ENCODE results near the gene FADD. TPM values are rescaled to one million over a fixed set of nuclear protein-coding genes. Genes with fewer than 3 reads are reported as not detected.

Gene FADD, protein sequence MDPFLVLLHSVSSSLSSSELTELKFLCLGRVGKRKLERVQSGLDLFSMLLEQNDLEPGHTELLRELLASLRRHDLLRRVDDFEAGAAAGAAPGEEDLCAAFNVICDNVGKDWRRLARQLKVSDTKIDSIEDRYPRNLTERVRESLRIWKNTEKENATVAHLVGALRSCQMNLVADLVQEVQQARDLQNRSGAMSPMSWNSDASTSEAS
- 12.3 TPM for total RNA-seq

DNA sequence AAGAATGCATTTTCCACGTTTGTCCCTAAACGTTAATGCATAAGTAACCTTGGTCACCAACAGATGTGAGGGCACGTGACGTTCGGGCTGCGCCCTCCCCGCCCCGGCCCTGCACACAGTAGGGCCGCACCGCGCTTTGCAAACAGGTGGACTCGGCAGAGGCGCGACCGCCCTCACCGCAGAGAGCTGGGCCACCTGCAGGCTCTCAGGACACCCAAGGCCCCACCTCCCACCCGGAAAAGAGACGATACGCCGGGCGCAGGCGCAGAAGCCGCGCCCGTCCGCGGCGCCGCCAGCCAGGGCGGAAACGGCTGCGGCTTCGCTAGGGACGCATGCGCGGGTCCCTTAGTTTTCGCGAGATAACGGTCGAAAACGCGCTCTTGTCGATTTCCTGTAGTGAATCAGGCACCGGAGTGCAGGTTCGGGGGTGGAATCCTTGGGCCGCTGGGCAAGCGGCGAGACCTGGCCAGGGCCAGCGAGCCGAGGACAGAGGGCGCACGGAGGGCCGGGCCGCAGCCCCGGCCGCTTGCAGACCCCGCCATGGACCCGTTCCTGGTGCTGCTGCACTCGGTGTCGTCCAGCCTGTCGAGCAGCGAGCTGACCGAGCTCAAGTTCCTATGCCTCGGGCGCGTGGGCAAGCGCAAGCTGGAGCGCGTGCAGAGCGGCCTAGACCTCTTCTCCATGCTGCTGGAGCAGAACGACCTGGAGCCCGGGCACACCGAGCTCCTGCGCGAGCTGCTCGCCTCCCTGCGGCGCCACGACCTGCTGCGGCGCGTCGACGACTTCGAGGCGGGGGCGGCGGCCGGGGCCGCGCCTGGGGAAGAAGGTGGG is at the start of gene FADD:
TSS of gene FADD (plus strand) at position 377 of the 831 bp plus-strand sequence. CDS start at position 541, 164 bp downstream.
- peak; percentile 84 for DNase-seq

DNA sequence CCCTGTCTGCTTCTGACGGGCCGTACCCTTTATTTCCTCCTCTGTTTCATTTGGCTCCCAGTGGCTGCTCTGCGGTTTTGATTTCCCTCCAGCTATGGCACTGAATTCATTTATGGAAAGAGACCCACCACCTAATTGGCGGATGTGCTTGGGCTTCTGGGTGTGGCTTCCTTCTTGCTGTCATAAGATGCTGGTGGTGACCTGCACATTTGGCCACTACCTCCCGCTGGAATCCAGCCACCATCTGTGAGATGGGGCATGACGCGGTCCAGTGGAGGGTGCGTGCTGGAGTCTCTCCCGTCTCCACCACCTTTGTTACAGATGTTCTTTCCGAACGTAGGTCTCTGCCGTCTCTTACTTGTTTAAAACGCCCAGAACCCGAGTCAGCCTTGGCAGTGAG is 47.7 kb upstream of the FADD start:
- no peak for DNase-seq

DNA sequence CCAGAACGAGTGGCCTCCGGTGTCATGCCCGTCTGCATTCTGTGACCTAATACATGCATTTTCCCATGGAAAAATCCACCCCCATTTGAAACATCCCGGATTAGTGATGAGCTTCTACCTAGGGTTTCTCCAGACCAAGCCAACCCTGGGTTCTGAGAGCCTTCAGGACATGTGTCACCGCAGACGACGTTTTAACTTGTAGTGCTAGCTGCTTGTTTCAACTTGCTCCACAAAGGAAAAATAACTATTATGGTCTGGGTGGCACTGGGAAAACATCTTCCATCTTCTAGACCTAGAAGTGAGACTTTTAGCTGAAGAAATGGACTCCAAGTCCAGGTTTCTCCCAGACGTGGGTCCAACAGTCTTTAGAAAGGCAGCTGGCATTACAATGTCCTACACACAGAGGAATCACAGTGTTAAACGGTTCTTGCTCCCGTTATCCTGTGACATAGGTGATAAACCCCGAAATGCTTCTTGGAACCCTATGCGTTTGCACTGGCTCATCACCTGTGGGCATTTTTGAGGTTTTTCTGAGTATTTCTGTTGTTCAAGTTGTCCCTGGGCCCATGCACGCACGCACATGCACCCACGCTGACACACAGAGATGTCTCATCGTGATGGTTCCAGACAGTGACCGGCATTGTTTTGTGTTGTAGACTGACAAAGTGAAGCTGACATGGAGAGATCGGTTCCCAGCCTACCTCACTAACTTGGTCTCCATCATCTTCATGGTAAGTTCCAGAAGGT is 46.6 kb upstream of the FADD start:
- no peak for DNase-seq

DNA sequence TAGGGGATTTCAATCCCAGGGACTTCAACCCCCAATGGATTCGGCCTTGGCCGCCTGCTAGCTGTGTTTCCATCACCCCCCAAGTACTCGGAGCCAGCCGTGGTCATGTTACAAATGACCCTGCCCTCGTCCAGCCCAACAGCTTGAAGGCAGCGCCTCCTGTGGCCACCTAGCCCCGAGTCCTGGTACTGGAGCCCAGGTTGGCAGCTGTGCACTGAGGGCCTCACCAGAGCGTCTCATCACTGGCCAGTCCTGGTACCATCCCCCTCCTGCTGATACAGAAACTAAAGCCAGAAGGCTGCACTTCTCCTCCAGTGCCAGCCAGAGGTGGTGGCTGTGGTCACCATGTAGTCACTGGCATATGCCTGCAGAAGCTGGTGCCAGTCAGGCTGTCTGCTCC is 44.9 kb upstream of the FADD start:
- no peak for DNase-seq

DNA sequence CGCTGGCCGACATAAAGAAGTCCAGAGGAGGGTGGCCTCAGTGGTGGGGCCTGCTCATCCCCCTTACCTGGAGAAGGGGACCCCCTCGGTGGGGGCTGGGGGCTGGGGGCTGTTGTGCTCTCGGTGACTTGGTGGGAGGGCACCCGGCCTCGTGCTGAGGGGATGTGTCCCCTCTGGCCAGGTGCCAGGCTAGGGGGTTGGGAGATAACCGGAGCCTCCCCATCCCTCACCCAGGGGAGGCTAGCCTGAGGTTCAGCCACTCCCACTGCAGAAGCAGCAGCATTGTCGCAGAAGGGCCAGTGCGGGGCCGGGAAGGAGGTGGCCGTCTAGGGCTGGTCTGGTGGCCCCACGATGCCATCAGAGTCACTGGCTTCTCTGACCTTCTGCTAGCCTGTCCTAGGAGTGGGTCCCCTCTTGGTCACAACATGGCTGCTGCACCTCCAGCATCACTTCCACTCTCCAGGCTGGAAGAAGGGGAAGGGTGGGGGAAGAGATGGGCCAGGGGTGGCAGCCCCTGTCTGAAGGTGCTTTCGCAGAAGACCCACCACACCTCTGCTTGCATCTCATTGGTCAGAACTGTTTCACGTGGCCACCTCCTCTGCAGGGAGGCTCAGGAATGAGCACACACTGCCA is 44.2 kb upstream of the FADD start:
- no peak for DNase-seq

DNA sequence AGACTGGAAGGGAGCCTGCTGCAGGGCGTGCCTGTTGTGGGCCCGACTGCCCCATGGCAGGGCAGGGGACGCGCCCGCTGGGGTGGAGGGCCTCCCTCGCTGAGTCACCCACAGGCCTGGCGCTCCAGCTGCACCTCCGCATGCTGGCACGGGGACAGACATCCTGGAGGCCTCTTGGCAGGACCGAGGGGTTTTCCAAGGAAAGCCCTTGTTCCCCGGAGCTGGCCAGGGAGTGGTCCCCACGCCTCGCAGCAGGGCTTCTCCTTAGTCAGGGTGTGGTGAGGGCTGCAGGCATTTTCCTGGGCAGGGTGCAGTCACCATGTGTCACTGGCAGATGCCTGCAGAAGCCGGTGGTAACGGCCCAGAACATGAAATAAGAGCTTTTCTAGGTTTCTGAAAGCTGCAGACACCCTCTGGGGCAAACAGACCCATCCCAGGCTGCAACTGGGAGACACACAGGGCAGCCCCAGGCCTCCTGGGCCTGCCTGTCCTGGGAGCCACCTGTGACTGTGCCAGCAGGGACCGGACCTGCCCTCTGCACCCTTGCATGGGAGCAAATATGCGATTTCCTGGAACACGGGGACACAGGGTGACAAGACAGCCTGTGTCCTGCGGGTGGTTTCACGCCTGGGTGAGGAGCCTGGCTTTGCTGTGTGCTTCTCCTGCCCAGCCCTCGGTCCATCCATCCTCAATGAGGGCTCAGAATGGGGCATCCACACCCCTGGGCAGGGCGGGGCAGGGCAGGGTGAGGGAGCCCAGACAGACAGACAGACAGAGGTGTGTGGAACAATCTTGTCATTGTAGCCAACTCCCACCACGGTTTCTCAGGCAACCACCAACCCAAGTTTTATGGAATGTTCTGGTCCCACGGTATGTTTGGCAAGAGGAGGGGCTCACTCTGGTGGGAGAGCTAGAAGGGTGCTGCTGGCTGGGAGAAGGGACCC is 43.2 kb upstream of the FADD start:
- no peak for DNase-seq

DNA sequence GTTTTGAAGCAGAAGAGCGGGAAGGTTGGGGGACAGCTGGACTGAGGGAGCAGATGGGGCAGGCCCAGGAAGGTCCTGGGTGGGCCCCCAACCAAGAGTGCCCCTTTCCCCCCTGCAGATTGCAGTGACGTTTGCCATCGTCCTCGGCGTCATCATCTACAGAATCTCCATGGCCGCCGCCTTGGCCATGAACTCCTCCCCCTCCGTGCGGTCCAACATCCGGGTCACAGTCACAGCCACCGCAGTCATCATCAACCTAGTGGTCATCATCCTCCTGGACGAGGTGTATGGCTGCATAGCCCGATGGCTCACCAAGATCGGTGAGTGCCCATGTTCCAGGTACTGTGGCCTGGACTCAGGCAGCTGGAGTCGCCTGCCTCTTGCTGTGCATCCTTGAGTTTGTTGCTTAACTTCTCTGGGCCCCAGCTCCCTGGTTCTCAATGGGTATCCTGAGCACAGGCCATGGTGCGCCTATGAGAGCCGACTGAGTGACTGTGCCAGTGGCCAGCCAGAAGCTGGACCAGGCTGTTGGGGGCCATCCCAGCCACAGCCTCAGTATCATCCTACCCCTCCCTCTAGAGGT is 42.0 kb upstream of the FADD start:
- no peak for DNase-seq

DNA sequence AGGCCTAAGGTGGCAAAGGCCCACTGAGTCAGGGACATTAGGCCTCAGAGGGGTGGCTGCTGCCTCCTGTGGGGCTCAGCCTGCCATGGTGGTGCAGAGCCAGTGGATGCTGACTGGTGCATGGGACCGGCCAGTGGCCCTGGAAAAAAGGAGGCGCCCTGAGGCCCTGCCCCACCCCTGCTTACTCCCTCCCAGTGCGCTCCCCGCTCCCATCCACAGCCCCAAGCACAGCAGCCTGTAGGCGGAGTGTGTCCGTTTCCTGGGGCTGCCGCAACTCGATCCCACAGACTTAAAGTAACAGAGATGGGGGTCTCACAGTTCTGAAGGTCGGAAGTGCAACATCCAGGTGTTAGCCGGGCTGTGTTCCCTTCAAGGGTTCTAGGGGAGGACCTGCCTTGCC is 38.4 kb upstream of the FADD start:
- no peak for DNase-seq

DNA sequence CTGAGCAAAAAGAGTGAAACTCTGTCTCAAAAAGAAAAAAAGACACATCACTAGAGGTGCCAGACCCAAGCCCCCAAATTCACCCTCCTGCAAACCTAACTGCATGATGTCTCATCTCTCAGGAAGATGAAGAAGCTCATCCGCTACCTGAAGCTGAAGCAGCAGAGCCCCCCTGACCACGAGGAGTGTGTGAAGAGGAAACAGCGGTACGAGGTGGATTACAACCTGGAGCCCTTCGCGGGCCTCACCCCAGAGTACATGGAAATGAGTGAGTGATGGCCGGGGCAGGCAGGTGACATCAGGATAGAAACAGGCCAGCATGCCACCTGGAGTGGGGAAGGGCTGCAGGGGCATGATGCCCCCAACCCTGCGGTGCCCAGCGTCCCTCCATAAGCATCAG is 36.0 kb upstream of the FADD start:
- DNase-seq, result no peak

DNA sequence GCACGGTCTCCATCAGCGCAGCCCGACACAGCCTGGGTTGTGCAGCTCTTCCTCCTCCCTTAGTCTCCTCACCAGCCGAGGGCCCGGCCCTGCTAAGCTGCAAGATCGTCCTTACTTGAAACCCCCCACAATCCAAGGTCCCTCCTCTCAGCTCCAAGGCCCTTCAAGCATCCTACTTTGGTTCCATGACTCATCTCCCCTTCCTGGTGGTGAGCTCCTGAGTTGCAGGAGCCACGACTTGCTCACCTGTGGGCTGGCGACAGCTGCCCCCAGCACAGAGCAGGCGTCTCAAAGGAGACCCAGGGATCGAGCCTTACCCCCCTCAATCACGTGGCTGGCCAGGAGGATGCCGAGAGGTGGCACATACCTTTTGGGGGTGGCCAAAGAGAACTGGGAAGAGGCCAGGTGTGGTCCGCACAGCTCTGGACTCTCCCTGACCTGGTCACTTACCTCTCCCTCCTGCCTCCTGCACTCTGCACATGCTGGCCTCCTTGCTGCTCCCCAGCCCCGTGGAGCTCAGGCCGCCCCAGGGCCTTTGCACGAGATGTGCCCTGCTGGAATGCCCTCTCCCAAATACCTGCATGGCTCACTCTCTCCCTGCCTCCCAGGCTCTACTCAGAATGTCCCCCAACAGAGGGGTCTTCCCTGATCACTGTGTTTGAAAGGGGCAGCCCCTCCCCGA is 35.2 kb upstream of the FADD start:
- DNase-seq, result no peak

DNA sequence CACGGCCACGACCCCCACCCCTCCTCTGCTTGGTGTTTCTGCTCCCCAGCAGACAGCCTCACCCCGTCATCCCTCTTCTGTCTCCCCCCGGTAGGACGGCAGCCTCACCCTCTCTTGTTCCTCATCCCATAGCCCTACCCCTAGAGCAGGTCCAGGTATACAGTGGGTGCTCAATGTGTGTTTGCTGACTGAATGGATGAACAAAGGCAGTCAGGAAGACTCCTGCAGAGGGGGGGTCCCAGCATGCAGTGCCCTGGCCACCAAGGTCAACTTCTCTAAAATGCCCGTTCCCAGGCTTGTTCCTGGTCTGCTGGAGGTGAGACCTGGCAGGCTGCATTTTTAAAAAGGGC is 34.7 kb upstream of the FADD start:
- DNase-seq, result no peak

DNA sequence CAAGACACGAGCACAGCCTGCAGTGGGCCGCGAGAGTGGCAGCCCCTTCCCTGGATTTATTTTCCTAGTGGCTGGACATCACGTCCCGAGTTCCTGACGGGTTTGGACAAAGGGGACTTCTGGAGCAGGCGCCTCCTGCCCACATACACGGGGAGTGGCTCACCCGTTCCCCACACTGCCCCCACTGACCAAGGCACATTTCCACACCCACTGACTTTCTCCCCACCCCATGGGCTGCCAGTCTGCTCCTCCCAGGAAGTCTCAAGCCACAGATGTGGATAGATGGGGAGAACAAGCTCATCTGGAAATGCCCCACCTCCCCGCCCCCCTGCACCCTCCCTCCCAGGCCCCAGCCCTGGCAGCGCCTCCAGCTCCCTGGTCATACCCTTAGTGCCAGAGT is 34.0 kb upstream of the FADD start:
- DNase-seq, result no peak

DNA sequence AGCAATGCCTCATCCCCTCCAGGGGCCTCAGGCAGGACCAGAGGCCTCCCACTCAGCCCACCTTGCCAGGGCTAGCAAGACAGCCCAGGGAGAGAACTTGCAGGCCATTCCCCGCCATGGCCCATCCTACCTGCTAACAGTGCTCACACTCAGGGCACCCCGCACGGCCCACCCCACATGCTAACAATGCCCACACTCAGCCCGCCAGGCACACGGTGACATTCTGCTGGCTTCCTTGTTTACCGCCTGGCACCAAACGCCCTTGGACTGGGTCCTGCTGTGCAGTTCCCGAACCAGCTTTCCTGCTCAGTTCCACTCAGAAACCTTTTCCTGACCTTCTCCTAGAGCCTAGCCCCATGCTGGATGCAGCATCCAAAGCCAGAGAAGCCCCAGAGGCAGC is 33.5 kb upstream of the FADD start:
- no peak for DNase-seq

DNA sequence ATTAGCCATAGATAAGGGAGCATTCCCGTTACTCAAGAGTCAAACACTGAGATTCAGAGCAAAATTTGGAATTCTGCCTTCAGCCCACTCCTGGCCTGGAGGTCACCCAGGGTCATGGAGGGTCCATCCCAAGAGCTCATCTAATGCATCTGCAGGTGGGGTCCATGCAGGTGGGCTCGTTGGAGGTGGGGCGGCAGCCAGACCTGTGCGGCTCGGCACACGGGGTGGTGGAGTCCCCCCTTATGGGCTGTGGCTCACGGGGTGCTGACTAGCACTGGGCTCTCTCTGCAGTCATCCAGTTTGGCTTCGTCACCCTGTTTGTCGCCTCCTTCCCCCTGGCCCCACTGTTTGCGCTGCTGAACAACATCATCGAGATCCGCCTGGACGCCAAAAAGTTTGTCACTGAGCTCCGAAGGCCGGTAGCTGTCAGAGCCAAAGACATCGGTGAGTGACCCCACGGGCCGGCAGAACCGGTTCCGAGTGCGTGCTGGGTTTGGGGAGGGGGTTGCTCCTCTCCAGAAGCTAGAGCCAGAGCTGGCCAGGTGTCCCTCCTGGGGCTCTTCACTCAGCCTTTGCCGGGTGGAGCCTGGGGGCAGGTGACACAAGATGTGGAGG is 32.4 kb upstream of the FADD start:
- no peak for DNase-seq

DNA sequence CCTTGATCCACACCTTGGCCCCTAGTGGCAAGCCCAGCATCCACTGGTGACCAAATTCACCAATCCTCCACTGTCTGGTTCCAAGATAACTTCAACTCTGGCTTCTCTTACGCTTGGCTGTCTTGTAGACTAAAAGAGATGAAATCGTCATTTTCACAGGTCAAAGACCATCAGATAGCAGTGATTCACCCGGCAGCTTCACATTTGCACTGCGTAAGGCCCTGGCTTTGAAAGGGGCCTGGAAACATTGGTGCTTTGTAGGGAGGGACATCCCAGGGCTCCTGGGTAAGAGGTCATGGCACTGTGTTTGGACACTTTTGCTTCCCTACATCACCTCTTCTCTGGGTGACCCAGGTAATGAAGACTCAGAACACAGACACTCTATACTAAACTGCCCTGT is 30.1 kb upstream of the FADD start:
- no peak for DNase-seq

DNA sequence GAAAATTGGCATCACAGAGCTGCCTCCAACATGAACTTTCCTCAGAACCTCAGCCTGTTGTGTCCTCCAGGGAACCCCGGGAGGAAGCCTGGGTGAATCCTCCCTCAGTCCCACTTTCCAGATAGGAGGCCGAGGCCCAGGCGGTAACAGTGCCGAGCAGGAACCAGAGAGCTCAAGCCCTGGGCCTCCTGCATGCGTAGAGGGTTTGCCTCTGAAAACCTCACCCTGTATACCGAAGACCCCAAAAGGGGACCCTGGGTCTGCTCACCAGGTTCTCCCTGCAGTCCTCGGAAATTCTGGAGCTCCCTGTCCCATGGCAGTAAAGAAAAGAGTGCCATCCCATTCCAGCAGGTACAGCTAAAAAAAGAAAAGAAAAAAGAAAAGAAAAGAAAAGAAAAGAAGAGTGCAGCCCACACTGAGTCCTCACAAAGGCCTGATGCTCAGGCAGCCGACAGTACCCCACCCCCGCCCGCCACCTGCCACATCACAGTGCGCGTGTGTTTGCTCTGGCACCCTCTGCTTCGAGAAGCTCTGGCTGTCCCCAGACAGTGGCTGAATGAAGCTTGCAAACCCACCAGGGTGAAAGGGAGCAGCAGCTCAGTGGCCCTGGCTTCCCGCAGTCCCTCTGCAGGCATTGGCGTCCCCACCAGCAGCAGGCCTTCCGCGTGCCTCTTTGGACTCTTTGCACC is 28.4 kb upstream of the FADD start:
- DNase-seq, result no peak

DNA sequence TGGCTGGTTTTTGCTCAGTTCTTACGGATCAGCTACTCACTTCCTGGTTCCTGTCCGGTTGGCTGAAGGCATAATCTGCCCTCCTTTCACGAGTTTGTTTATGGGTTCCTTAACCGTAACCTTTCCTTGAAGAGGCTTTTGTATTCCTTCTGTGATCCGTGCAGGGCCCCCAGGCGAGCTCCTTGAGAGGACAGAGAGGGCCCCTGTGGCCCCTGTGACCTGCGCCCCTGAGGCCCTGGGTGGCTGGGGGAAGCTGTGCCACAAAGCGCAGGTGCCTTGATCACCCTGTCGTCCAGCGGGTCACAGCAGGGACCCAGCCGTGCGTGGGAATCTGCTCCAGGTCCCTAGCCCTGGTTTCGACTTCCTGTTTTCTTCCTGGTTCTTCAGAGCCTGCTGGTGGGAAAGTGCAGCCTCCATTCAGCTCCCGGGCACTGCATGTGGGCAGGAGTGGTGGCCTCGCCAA is 27.8 kb upstream of the FADD start:
- no peak for DNase-seq

DNA sequence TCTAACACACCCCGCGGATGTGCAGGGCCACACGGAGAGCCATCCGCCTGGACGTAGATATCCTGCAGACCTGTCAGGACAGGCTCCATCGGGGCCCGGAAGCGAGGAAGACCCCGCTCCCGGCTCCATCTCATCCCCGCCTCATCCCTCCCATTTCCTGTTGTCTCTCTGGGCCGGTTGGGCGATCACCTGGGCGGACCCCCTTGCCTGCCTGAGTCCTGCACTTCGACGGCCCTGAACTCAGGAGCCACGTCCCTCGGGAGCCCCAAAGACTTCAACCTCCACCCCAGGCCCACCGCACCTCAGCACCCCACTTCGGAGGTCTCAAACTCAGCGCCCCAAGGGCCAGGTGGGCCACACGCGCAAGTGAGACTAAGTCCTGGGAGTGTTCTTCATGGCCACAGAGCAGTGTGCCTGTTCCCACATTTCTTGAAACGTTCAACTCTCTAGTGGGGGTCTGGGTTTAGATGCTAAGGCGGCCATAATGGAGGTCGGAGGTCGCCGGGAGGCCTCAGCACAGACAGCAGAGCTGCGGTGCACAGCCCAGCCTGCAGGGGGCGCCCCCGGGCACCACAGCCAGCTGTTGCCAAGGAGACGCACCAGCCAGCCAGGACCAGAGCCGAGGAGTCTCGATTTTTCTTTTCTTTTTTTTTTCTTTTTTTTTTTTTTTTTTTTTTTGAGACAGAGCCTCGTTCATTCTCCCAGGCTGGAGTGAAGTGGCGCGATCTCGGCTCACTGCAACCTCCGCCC is 26.0 kb upstream of the FADD start:
- DNase-seq, result no peak

DNA sequence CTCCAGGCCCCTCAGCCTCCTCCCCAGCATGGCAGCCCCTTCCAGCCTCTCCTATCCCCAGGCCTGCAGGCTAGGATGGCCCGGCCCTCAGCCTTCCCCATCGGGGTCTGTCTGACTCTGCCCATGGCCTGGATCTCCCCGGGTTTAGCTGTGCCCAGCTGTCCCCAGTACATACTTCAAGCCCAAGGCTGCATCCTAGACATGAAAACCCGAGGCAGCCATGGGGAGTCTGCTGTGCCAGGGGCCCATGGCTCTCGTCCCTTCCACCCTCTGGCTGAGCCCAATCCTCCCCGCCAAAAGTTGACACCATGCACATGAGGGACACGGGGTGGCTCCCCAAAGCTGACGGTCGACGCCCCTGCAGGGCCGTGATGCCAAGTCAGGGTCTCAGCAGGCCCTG is 22.2 kb upstream of the FADD start:
- DNase-seq, result no peak
